Dedifferentiated amniotic fluid mesenchymal stem cell (primary cell): ENCODE measurements around the gene SNRPD2.

ENCODE experiments used
- DNase-seq: peaks from one replicate; pipeline ENCODE4 v3.0.0-alpha.2; 2016; ENCODE audit errors: extremely low spot score

The SNRPD2 gene

DNA sequence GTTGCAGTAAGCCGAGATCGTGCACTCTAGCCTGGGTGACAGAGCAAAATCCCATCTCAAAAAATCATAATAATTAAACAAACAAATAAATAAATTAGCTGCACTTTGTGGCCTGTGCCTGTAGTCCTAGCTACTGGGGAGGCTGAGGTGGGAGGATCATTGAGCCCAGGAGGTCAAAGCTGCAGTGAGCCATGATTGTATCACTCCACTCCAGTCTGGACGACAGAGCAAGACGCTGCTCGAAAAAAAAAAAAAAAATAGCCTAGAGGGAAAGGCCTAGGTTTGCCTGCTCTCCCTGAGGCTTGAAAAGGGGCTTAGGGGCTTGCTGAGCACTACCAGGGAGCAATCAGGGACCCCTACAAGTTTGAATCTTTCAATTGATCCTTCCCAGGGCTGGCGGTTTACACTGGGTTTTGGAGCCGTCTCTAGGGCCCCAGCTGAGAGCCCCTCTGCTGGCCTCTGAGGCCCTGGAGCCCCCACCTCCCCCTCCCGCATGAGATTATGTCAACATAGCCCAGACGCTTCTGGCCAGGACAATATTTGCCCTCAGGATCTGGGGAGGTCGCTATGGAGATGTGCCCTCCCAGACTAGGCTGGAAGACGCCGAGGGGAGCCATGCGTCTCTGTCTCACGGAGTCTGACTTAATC lies 34.1 kb downstream of the SNRPD2 start:
- DNase-seq: no peak

DNA sequence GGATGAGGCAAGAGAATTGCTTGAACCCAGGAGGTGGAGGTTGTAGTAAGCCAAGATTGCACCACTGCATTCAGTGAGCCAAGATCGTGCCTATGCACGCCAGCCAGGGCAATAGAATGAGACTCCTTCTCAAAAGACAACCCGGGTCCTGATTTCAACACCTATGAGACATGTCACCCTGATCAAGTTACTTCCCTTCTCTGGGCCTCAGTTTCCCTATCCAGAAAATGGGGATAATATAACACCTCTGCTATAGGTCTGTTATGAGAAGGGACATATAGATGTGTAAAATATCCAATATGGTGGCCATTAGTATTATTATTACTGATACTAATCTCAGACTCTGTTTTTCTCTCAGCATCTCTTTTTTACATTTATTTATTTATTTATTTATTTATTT lies 36.7 kb downstream of the SNRPD2 start:
- no peak for DNase-seq

DNA sequence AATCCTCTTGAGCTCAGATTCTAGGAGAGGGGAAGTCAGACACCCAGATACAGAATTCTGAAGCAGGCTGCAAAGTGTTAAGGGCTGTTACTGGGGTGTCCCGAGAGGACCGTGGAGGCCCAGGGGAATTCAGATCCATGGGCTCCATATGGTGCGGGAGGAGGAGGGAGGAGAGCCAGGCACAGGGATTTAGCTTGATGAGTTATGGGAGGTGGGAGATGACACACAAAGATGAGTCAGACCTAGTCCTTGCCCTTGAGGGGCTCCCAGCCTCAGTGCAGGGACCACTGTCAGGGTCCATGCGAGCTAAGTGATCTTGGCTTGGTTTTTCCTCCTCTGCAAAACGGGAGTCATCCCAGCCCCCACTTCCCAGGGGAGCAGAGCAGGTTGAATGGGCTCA lies 38.1 kb downstream of the SNRPD2 start:
- no peak for DNase-seq

DNA sequence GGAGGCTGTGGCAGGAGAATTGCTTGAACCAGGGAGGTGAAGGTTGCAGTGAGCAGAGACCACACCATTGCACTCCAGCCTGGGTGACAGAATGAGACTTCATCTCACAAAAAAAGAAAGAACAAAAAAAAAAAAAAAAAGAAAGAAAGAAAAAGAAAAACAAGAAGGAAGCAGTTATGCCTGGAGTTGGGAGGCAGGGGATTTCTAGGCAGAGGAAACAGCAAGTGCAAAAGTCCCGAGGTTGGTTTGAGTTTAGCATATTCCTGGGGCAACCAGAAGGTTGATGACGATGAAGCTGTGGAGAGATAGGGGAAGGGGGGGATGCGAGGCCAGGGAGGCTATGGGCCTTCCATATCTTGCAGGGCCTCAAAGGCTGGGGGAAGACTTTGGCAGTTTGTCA lies 41.0 kb downstream of the SNRPD2 start:
- DNase-seq: no peak

DNA sequence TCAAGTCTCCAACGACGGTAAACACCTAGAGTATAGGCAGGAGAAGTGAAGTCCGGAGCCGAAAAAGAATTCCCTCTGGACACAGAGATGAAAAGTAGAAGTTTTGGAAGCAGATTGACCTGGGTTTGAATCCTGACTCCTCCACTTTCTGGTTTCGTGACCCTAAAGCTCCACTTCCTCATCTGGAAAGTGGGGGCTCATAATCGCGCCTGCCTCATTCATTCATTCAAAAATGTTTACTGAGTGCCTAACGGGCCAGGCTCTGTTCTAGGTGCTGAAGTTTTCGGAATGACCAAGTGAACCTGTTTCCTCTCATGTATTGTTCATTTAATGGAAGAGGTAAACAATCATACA lies 45.4 kb downstream of the SNRPD2 start:
- DNase-seq: no peak

DNA sequence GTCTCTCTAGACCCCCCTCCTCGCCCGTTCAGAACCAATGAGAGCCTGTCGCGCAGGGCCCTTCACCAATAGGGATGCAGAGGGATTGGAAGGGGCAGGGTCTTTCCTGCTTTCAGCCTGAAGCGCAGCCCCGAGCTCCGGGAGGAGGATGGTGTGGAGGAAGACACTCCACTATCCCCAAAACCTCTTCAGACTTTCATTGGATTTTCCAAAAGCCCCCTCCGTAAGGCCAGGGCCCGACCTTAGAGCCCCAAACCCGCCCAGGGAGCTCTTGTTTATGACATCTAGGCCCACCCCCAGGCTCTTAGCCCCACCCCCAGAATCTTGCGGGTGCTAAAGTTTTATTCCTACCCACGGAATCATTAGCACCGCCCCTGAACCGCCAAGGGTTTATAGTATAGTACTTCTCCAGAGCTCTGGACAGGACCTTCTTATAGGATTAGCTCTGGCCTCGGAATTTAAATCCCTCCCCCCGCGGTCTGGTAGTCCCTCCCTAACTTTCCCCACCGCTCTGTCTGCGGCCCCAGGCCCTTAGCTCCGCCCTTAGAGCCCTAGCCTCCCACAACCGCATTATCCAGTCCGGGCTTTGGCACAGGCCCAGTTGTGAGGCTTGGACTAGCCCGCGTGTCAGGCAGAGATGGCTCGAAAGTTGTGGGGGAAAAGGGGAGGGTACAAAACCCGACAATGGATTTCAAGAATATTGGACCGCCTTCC lies 46.0 kb downstream of the SNRPD2 start:
- DNase-seq: peak; percentile 83

DNA sequence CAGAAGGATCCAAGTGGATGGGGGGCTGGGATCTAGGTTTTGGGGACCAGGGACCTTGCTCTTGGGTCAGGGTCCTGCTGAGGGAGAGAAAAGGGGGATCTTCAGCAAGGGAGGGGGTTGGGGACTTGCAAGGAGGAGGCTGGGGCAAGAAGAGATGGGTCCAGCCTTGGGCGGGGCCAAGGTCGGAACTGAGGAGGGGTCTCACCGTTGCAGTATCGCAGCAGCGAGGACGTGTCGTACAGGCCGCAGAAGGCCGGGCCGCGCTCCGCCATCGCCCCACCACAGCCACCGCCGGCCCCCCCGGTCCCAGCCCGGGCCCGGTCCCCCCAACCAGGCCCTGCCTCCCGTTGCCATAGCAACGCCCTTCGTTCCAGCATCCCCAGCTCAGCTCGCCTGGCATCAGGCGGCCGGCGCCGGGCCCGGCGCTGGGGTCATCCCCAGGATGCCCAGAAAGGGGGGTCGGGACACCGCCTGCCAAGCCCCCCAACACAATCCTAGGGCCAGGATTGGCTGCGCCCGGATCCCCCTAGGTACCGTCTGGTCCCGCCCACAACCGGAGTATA lies 46.6 kb downstream of the SNRPD2 start:
- DNase-seq: no peak

DNA sequence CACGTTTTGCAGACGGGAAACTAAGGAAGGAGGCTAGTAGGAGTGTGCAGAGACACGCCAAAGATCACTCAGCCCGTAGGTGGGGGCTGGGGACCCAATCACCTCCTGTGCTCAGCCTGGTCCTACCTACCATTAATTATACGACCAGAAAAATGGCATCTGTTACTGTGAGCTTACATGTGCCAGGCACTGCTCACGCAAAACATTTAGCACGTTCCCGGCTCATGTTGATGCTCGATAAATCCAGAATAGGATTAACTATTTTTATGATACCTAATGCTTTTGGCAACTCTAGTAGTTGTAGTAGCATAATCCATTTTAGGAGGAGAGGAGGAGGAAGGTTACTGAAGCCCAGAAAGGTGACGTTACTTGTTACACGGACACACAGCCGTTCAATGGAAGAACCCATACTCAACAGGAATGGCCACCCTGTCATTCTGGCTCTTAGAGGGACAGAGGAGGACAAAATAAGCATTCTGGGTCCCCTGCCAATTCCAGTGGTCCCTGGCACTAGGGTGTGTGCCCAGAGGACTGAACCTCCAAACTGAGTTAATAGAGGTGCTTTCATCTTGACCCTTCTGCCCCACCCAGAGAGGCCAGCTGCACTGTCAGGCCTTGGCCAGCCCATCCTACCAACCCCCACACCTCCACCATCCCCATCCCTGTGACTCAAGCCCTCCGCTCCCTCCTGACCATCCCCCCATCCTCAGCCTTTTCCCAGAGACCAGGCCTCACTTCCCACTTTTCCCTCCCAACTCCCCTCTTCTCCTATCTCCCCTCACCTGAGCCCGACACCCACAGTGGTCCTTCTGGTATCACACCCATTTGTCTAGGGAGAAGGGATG lies 47.6 kb downstream of the SNRPD2 start:
- DNase-seq: no peak

DNA sequence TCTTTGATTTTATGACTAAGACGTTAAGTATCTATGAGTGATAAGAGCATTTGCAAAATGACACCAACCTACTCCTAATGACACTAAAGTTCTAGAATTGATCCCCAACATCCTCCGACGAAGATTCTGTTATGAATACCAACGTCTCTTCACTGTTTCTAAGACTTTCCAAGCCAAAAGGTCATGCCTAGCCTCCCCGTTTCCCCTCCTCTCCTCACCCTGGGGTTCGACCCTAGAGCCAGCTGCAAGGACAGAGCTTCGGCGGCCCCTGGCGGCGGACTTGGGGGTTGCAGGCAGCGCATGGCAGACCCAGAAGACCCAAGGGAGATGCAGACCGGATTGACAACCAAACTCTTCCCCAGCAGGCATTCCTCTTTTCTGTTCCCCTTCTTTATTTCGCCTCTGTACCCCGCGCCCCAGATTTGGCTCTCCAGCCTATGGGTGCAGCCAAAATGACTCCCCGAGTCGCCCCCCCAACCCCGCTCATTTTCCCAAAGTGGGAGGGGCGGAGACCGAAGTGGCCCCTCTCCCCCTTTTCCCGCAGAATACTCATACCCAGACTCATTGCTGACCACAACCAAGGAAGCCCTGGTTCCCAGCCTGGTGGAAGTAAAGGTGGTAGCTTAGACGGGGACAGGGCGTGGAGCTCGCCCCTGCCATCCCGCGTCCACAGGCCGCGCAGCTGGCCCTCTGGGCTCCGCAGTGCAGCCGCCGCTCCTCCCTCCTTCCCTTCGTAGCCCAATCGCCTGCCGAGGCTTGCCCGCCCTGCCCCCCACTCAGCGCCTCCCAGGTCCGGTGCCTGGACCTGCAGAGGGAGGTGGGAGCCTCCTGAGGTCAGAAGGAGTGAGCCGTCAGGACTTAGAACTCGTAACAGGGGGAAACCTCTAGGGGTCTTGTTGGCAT lies 48.5 kb downstream of the SNRPD2 start:
- DNase-seq: peak; percentile 70

DNA sequence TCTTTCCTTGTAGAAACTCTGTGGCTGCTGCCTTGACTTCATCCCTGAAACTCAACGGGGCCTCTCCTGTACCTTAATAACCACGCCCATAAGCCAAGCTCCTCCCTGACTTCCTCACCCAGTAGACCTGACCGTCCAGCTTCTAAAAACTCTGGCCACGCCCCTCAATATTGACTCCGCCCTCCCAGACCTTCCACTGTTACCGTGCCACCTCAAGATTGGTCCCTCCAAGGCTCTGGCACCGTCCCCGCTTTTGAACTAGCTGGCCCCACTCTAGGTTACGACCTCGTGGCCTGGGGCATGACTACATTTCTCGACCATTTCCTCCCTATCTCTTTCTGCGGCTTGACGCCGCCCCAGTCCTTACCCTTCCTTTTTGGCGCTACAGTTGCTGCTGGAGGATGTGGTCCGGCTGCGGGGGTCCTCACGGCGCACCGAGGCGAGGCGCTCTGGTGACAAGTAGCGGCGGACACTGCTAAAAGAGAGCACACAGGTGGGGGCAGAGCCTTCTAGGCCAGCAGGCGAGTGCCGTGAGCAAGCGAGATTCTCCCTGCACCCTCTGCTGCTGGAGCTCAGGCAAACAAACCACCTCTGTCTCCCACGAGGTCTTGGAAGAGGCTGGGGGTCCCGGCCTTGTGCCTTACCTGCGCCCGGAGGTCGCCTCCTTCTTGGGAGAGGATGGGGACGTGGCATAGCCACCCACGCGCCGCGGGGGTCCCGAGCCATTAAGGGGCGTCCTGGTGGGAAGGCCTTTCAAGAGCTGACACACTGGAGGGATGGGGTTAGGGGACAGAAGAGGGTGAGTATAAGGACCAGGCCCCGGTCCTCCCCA lies 50.3 kb downstream of the SNRPD2 start:
- DNase-seq: peak; percentile 22

DNA sequence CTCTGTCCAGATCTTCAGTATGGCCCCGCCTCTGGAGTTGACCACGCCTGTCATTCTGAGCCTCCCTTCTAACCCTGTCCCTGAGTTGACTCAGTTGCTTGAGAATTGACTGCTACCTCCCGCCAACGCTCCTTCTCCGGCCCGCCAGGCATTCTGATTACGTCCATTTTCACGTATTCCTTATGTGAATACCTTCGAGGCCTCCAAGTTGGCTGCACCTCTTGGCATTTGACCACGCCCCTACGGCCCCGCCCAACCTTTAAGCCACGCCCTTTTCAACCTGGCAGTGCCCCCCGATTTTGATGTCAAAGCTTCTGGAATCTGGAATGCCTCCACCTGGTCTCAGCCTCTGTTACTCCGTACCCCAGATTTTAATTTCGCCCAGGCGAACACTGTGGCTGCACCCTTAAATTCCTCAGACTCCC lies 50.9 kb downstream of the SNRPD2 start:
- no peak for DNase-seq

DNA sequence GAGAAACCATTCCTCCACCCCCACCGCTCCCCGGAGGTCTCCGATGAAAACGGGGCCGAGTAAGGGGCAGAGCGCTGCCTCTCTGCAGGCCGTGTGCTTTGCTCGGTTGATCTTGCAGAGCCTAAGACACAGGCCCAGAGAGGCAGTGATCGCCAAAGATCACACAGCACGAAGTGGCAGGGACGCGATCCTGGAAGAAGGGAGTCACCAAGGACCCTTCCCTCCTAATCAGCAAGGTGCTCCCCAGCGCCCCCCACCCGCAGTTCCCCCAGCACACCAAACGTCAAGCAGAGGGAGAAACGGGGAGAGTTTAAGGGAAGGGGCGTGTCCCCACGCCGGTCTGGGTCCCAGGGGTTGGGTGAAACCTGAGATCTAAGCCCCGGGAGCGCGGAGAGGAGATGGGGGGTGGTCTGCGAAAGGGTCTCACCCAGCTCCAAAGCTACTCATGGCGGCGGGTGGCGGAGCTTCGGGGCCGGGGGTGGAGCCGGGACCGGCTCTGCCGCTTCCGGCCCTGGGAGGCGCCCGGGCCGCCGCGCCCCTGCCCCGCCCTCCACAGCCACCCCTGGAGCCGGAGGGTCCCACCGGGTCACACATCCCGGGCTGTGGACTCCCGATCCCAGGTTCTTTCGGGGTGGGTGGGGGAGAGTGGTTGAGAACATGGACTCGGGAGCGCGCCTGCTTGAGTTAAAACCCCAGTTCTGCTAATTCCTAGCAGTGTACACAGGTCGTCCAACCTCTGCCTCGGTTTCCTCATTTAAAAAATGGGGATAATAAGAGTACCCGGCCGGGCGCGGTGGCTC lies 52.6 kb downstream of the SNRPD2 start, which contains the start of gene EML2:
TSS of gene EML2 (minus strand) at position 468 of the 800 bp plus-strand sequence. CDS start at position 447, 21 bp downstream.
- no peak for DNase-seq

DNA sequence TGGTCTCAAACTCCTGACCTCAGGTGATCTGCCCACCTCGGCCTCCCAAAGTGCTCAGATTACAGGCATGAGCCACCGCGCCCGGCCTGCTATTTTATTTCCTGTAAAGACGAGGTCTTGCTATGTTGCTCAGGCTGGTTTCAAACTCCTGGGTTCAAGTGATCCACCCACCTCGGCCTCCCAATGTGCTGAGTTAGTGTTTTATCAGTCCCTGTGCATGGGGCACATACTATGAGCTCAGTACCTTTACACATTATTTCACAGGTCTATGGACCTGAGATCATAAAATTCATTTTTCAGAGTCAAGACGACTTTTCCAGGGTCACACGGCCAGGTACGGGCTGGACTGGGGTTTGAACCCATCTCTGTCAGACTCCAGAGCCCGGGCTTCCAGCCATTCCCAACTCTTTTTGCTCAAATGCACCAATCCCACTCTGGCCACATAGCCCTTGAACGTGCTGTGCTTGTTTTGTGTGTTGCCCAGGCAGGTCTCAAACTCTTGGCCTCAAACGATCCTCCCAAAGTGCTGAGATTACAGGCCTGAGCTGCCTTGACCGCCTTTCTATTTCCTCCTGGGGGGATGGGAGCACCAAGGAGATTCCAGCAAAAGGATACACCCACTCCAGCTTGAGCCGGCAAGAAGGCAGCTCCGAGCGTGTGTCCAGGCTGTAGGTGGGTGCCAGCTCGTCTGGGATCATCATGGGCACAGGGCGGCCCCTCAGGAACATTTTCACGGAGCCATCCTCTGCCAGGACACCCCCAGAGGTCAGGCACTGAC lies 53.7 kb downstream of the SNRPD2 start:
- DNase-seq: no peak
